Sigmoid colon (tissue), 3 donors: ENCODE measurements around the gene BTG2.

Source experiments
- CTCF ChIP-seq, 4 experiments: fragments of 450-650 bp in 3 of 4; fragments of 200-600 bp in 1 of 4; IDR thresholded peaks; one replicate each; pipeline ENCODE4 v1.5.1; 2016 to 2019; ENCODE audit warnings: antibody characterized with exemption in 4 of 4, mild to moderate bottlenecking in 3 of 4, moderate library complexity in 2 of 4
- POLR2A ChIP-seq, 2 donors: fragments of 450-650 bp; IDR thresholded peaks; one replicate each; pipeline ENCODE4 v1.6.1; 2016; ENCODE audit warnings: antibody characterized with exemption in 2 of 2, mild to moderate bottlenecking in 2 of 2, moderate library complexity in 2 of 2

GRCh38 chr1:203349773-203350524 is 44.6 kb downstream of the BTG2 start:
- TF ChIP-seq POLR2A (IDR thresholded peaks at IDR 0.05) = no peak
- TF ChIP-seq CTCF (IDR thresholded peaks at IDR 0.05) = no peak
